ENCODE results near the gene CERT1. TPM values are rescaled to one million over a fixed set of nuclear protein-coding genes. Genes with fewer than 3 reads are reported as not detected.

CERT1 gene
- total and polyA plus RNA-seq, 7 donors: 14.1 to 63.3 (median 46.6) TPM

DNA sequence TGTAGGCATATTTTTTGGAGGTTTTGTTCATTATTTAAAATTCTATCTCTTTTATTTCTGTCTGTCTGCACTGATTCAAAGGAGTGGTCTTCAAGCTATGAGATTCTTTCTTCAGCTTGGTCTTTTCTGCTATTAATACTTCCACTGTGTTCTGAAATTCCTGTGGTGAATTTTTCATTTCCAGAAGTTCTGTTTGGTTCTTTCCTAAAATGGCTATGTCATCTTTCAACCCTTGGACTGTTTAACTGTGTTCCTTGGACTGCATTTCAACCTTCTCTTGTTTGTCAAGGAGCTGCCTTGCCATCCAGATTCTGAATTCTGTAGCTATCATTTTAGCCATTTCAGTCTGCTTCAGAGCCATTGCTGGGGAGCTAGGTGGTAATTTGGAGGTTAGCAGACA is 76.3 kb downstream of the CERT1 start:
- DNase-seq: no peak
- H3K9me3 ChIP-seq: no peaks in the 10 kb centered on the region
- no peak overlapping the region for H3K27ac ChIP-seq
- H3K4me1 ChIP-seq: no peaks in the 10 kb centered on the region
- H3K4me3 ChIP-seq: no peak overlapping the region
- H3K27me3 ChIP-seq (ENCODE audit: insufficient read depth in 3 of 3, low read length in 2 of 3): no peaks in the 10 kb centered on the region
- ATAC-seq: no peak
- no peak for TF ChIP-seq CTCF (IDR thresholded peaks at IDR 0.05)
- H3K36me3 ChIP-seq (ENCODE audit: insufficient read depth in 1 of 2, low read depth in 1 of 2): no peaks in the 10 kb centered on the region
- intact Hi-C loops (cut with DNase I): no loop called here

GRCh38 chr5:75433814-75434506 is 77.5 kb downstream of the CERT1 start:
- ATAC-seq: no peak
- 83 to 96% (median 94%) methylated on average over 3 of the region's 3 CpGs for WGBS, 3 donors

DNA sequence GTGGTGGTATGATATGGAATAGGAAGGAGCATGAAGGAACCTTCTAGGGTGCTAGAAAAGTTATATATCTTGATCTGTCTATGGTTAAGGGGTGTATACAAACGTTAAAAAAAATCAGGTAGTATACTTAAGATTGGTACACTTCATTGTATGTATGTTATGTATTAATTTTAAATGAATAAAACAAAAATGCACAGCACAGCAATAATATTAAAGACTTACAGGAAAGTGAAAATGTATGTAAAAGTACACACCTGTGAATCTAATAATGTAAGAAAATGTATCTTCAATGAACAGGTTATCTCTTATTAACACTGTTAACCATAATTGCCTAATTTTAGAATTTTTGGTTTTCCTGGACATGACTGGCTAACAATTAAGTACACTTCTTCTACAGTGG is 97.2 kb downstream of the CERT1 start:
- Histone ChIP-seq H3K9me3 (no peaks in the 10 kb centered on the region), H3K27ac (no peak overlapping the region), H3K4me1 (no peaks in the 10 kb centered on the region), H3K4me3 (no peak overlapping the region), H3K27me3 (ENCODE audit: insufficient read depth in 3 of 3, low read length in 2 of 3) (no peaks in the 10 kb centered on the region), H3K36me3 (ENCODE audit: insufficient read depth in 1 of 2, low read depth in 1 of 2) (peaks cover 0 to 67% of the 10 kb centered on the region in 2 donors)
- 94 to 97% (median 95%) methylated on average over 1 of the region's 1 CpG for WGBS, 3 donors
- DNase-seq: no peak
- intact Hi-C loops (cut with DNase I): no loop called here
- no peak for ATAC-seq
- TF ChIP-seq CTCF (IDR thresholded peaks at IDR 0.05): no peak

More at GRCh38 chr5:75433814-75434506, 77.5 kb downstream of the CERT1 start:
- H3K36me3 ChIP-seq (ENCODE audit: insufficient read depth in 1 of 2, low read depth in 1 of 2): no peaks in the 10 kb centered on the region
- TF ChIP-seq CTCF (IDR thresholded peaks at IDR 0.05): no peak
- no peaks in the 10 kb centered on the region for H3K27me3 ChIP-seq (ENCODE audit: insufficient read depth in 3 of 3, low read length in 2 of 3)
- H3K27ac ChIP-seq: no peak overlapping the region
- no peak overlapping the region for H3K4me3 ChIP-seq
- no peaks in the 10 kb centered on the region for H3K9me3 ChIP-seq
- no peaks in the 10 kb centered on the region for H3K4me1 ChIP-seq
- DNase-seq: no peak
- intact Hi-C loops (cut with DNase I): no loop called here

- Histone ChIP-seq H3K9me3 (no peaks in the 10 kb centered on the region), H3K27ac (no peak overlapping the region), H3K4me3 (no peak overlapping the region), H3K4me1 (no peaks in the 10 kb centered on the region), H3K27me3 (ENCODE audit: insufficient read depth in 3 of 3, low read length in 2 of 3) (no peaks in the 10 kb centered on the region), H3K36me3 (ENCODE audit: insufficient read depth in 1 of 2, low read depth in 1 of 2) (peaks cover 0 to 50% of the 10 kb centered on the region in 2 donors)
- WGBS, 3 donors: 91 to 94% (median 92%) methylated on average over 4 of the region's 4 CpGs
- DNase-seq (no peak), ATAC-seq (no peak)
- intact Hi-C loops (cut with DNase I): no loop called here
- no peak for TF ChIP-seq CTCF (IDR thresholded peaks at IDR 0.05)
Measured at GRCh38 chr5:75412111-75412990, 99.1 kb downstream of the CERT1 start.
